Measurements from ENCODE around the gene PGR.

The PGR gene

DNA sequence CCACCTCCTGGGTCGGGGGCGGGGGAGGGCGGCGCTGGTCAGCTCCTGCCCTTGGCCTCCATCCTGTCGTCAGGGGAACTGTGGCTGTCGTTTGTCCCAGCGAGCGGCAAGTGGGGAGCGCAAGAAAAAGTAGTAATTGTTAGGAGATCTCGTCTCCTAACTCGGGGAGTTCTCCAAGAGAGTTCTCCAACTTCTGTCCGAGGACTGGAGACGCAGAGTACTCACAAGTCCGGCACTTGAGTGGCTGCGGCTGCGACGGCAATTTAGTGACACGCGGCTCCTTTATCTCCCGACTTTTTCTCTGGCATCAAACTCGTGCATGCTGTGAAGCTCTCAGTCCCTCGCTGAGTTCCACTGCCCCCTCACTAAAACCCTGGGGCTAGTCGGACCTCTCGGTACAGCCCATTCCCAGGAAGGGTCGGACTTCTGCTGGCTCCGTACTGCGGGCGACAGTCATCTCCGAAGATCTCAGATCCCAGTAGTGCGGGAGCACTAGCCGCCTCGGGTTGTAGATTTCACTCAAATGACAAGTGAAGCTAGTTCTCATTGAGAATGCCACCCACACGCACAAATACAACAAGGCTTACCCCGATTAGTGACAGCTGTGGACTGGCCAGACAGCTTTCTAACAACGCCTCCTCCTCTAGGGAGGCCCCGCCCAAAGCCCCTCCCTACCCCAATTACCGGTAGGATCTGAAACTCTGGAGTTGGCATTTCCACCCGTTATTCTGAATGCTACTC is at the start of gene PGR:
Gene PGR, minus strand, starts transcription at position 611 of the 741 bp plus-strand sequence. CDS start 743 bp downstream, outside the sequence.
- Mint-ChIP-seq H3K4me1 (peaks cover 8 to 20% of the 10 kb centered on the region in 2 donors), H3K27me3 (peaks cover 58 to 68% of the 10 kb centered on the region in 2 donors), H3K36me3 (no peaks in the 10 kb centered on the region), H3K9me3 (no peaks in the 10 kb centered on the region), H3K4me3 (peak within 1 kb of the TSS; percentile 5 to 6), H3K27ac (peak within 1 kb of the TSS; percentile 20)
- no peak for ATAC-seq (replicated peaks)
- DNase-seq = no peak

DNA sequence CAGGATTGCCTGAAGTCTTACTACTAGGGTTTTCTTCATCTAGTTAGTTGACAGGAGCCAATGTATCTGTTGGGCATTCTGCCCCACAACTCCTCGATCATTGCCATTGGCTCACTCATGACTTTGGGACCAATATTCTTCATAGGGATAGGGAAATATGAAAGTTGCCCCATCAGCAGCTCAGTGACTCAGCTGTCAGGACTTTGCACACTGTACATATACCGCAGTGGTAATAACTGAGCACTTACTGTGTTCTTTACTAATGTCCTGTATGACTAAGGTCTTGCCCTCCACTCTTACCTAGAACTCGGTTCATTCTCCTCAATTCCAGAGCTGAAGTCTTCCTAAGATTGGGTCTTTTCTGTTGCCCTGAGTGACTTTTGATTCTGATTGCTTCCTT is 46.8 kb upstream of the PGR start:
- Mint-ChIP-seq H3K9me3 (no peaks in the 10 kb centered on the region), H3K27me3 (no peaks in the 10 kb centered on the region)

DNA sequence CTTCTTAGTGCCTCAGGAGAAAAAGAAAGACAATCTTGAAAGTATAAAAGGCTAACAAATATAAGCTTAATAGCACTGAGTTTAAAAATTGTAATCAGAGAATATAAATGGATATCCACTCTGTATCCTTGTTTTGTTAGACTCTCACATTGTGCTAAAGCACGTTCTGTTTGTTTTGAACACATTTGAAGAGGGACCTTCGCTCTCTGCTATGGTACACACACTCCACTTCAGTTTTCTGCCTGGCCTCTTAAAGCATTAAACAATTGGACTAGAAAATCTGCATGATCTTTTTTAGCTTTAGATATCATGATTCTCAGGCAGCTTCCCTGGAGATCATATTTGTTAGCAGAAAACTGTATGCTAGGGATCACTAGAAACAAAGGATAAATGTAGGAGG is 40.3 kb upstream of the PGR start:
- Mint-ChIP-seq H3K27ac (no peak overlapping the region), H3K4me1 (no peaks in the 10 kb centered on the region), H3K27me3 (no peaks in the 10 kb centered on the region), H3K36me3 (no peaks in the 10 kb centered on the region), H3K4me3 (no peak overlapping the region), H3K9me3 (peaks cover 4 to 8% of the 10 kb centered on the region in 2 donors)
- no peak for ATAC-seq (replicated peaks)
- DNase-seq = no peak

More for the DNA sequence above, 46.8 kb upstream of the PGR start:
- DNase-seq = no peak
- H3K4me3 Mint-ChIP-seq = no peak overlapping the region
- no peaks in the 10 kb centered on the region for H3K36me3 Mint-ChIP-seq
- no peaks in the 10 kb centered on the region for H3K4me1 Mint-ChIP-seq
- ATAC-seq (replicated peaks) = no peak
- H3K27ac Mint-ChIP-seq = no peak overlapping the region

DNA sequence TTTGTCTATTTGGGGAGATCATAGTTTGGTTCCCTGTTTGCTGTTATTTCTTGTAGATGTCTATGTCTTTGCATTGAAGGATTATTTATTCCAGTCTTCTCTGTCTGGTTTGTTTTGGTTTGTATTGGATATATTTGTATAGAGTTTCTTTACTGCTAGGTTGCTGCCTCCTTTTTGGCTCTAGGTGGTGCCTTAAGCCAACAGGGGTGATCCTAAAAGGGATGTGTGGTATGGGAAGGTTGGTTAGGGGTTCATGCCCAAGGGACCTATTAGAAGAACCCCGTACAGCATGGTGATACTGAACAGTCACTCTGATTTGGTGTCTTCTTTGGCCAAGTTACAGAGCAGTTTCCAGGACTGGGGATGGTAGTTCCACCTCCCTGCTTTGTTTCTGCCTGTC is 36.4 kb upstream of the PGR start:
- Mint-ChIP-seq H3K27me3 (no peaks in the 10 kb centered on the region), H3K4me3 (no peak overlapping the region), H3K9me3 (peaks cover 6 to 8% of the 10 kb centered on the region in 2 donors), H3K4me1 (no peaks in the 10 kb centered on the region), H3K27ac (no peak overlapping the region), H3K36me3 (no peaks in the 10 kb centered on the region)
- DNase-seq (no peak), ATAC-seq (replicated peaks) (no peak)

- DNase-seq (no peak), ATAC-seq (replicated peaks) (no peak)
- no peak overlapping the region for H3K4me3 Mint-ChIP-seq
- no peak overlapping the region for H3K27ac Mint-ChIP-seq
- H3K4me1 Mint-ChIP-seq = no peaks in the 10 kb centered on the region
- H3K27me3 Mint-ChIP-seq = no peaks in the 10 kb centered on the region
- H3K9me3 Mint-ChIP-seq = peaks cover 16 to 26% of the 10 kb centered on the region in 2 donors
- no peaks in the 10 kb centered on the region for H3K36me3 Mint-ChIP-seq
These were observed 28.5 kb upstream of the PGR start for GRCh38 chr11:101158119-101158518.

GRCh38 chr11:101138245-101138930 is 8.8 kb upstream of the PGR start:
- Mint-ChIP-seq H3K27ac (no peak overlapping the region), H3K4me3 (no peak overlapping the region), H3K9me3 (peaks cover 0 to 2% of the 10 kb centered on the region in 2 donors), H3K36me3 (no peaks in the 10 kb centered on the region), H3K27me3 (peaks cover 2 to 16% of the 10 kb centered on the region in 2 donors), H3K4me1 (no peaks in the 10 kb centered on the region)
- no peak for ATAC-seq (replicated peaks)
- no peak for DNase-seq

DNA sequence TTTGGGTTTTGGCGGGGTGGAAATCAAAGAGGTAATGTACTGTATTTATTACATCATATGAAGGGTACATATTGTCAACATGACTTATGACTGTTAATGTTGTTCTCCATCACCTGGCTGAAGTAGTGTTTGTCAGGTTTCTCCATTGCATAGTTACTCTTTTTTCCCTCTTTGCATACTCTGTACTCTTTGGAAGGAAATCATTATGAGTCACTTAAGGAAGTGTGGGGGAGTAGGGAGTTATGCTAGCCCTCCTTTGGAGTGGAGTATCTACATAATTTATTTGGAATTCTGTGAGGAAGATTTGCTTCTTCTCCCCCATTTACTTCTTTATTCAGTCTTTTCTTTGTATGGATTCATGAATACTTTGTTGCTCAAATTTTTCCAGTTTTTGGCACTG is 3.6 kb upstream of the PGR start:
- DNase-seq (no peak), ATAC-seq (replicated peaks) (no peak)
- Mint-ChIP-seq H3K4me3 (no peak overlapping the region), H3K36me3 (no peaks in the 10 kb centered on the region), H3K4me1 (peaks cover 3 to 13% of the 10 kb centered on the region in 2 donors), H3K27ac (no peak overlapping the region), H3K27me3 (peaks cover 42 to 62% of the 10 kb centered on the region in 2 donors), H3K9me3 (no peaks in the 10 kb centered on the region)

DNA sequence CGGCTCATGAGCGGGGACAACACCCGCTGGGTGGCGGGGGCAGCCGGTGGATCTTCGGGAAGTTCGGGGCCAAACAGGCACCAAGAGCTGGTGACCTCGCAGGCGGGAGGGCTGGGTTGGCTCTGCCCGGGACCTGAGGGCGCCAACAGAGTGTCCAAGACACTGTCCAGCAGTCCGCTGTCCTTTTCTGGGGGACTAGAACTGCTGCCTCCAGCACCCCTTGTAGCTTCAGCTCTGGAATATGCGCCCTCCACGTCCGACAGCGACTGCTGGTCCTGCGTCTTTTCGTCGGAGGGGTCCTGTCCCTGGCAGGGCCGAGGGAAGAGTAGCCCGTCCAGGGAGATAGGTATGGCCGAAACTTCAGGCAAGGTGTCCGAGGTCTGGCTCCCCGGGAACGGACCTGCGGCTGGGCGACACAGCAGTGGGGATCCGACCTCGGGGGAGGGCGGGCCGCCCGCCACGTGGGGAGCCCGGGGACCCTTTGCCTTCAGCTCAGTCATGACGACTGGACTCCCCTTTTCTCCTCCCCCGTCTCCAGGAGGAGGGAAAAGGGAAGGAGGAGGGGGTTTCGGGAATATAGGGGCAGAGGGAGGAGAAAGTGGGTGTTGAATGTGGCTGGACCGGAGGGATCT is 926 bp downstream of the PGR start:
- H3K27me3 Mint-ChIP-seq = peaks cover 60 to 68% of the 10 kb centered on the region in 2 donors
- peak overlapping the region; percentile 25 to 55 for H3K4me3 Mint-ChIP-seq
- no peaks in the 10 kb centered on the region for H3K36me3 Mint-ChIP-seq
- peak overlapping the region; percentile 20 for H3K27ac Mint-ChIP-seq
- DNase-seq = no peak
- H3K4me1 Mint-ChIP-seq = peaks cover 8 to 20% of the 10 kb centered on the region in 2 donors
- no peaks in the 10 kb centered on the region for H3K9me3 Mint-ChIP-seq
- ATAC-seq (replicated peaks) = no peak

- peak overlapping the region; percentile 25 for H3K27ac Mint-ChIP-seq
- no peaks in the 10 kb centered on the region for H3K36me3 Mint-ChIP-seq
- no peaks in the 10 kb centered on the region for H3K9me3 Mint-ChIP-seq
- peaks cover 8 to 20% of the 10 kb centered on the region in 2 donors for H3K4me1 Mint-ChIP-seq
- H3K4me3 Mint-ChIP-seq = peak overlapping the region; percentile 68
- ATAC-seq (replicated peaks) = peak; percentile 19 to 22
- peaks cover 58 to 67% of the 10 kb centered on the region in 2 donors for H3K27me3 Mint-ChIP-seq
- no peak for DNase-seq
These were observed 1.7 kb downstream of the PGR start for GRCh38 chr11:101127699-101128570.

DNA sequence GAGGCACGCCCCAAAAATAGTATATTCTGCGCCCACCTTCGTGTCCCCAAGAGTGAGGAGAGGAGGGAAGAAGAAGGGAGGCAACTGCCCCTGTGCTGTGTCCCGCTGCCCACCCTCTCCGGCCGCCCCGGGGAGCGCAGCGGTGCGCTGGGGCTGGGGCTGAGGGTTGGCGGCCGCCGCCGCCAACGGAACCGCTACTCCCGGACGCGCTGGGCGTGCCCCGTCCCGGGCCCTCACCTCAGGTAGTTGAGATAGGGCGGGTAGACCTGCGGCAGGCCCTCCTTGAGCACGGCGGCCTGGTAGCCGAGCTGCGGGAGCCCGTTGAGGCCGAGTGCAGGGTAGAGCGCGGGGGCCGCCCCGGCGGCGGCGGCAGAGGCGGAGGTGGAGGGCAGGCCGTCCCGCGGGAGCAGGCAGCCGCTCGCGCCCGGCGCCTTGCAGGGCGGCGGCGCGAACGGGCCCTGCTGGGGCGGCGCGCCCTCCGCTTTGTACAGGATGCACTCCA is 2.4 kb downstream of the PGR start:
- Mint-ChIP-seq H3K9me3 (no peaks in the 10 kb centered on the region), H3K4me3 (peak overlapping the region; percentile 73 to 80), H3K27ac (peak overlapping the region; percentile 61), H3K4me1 (peaks cover 8 to 20% of the 10 kb centered on the region in 2 donors), H3K36me3 (no peaks in the 10 kb centered on the region), H3K27me3 (peaks cover 60 to 68% of the 10 kb centered on the region in 2 donors)
- DNase-seq (peak; percentile 11), ATAC-seq (replicated peaks) (peak; percentile 53 to 71)

GRCh38 chr11:101126551-101127196 is 2.9 kb downstream of the PGR start:
- Mint-ChIP-seq H3K27me3 (peaks cover 59 to 62% of the 10 kb centered on the region in 2 donors), H3K9me3 (no peaks in the 10 kb centered on the region), H3K27ac (peak overlapping the region; percentile 61), H3K36me3 (no peaks in the 10 kb centered on the region), H3K4me1 (peaks cover 8 to 20% of the 10 kb centered on the region in 2 donors), H3K4me3 (peak overlapping the region; percentile 73 to 80)
- DNase-seq = no peak
- ATAC-seq (replicated peaks) = peak in 1 of 2 donors; percentile 7

DNA sequence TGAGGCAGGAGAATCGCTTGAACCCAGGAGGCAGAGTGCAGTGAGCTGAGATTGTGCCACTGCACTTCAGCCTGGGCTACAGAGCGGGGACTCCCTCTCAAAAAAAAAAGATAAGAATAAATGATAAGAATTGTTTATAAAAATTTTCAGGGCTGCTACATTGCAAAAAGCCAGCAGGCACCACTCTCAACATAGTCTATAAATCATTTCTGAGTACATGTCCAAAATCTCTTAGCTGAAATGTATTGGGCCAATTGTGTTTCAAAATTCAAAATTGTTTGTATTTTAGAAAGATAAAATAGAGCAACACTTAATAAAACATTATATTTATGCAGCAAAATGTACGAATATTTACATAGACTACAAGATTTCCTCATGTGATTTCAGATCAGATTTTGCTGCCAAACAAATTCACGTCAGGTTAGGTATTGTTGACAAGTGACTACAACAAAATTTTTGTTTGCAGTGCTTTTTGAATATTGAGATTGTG is 13.9 kb downstream of the PGR start:
- ATAC-seq (replicated peaks) (no peak), DNase-seq (no peak)
- no peaks in the 10 kb centered on the region for H3K36me3 Mint-ChIP-seq

GRCh38 chr11:101113540-101113939 is 16.1 kb downstream of the PGR start:
- no peak overlapping the region for H3K27ac Mint-ChIP-seq
- no peak overlapping the region for H3K4me3 Mint-ChIP-seq
- no peaks in the 10 kb centered on the region for H3K4me1 Mint-ChIP-seq
- no peaks in the 10 kb centered on the region for H3K36me3 Mint-ChIP-seq
- H3K27me3 Mint-ChIP-seq = peaks cover 0 to 5% of the 10 kb centered on the region in 2 donors
- DNase-seq (no peak), ATAC-seq (replicated peaks) (no peak)
- H3K9me3 Mint-ChIP-seq = peaks cover 0 to 3% of the 10 kb centered on the region in 2 donors

More for the DNA sequence above, 13.9 kb downstream of the PGR start:
- Mint-ChIP-seq H3K4me1 (no peaks in the 10 kb centered on the region), H3K9me3 (no peaks in the 10 kb centered on the region), H3K4me3 (no peak overlapping the region), H3K27me3 (no peaks in the 10 kb centered on the region), H3K27ac (no peak overlapping the region)
